GM12878 (cell line): ENCODE measurements around the gene AP3B2. TPM values are rescaled to one million over a fixed set of nuclear protein-coding genes. Genes with fewer than 3 reads are reported as not detected.

Experiments
- BHLHE40 ChIP-seq, 2 experiments: fragments of 450-650 bp in 1 of 2; IDR thresholded peaks; 2 replicates each; pipeline ENCODE4 v1.6.1; 2011 to 2017; ENCODE audit warnings: low read depth in 2 of 2, borderline replicate concordance in 1 of 2, improper control_type of control experiment in 1 of 2, low read length in 1 of 2, mild to moderate bottlenecking in 1 of 2
- CREM ChIP-seq: IDR thresholded peaks from 2 replicates; pipeline ENCODE4 v1.6.1; 2014; ENCODE audit warnings: antibody characterized with exemption, low read depth
- GABPA ChIP-seq: IDR thresholded peaks from 2 replicates; pipeline ENCODE4 v1.6.1; 2014; ENCODE audit warnings: antibody characterized with exemption, low read depth, mild to moderate bottlenecking, inconsistent platforms
- MEF2B ChIP-seq: fragments of 450-650 bp; IDR thresholded peaks from 2 replicates; pipeline ENCODE4 v1.6.1; 2018; ENCODE audit warnings: mild to moderate bottlenecking, moderate library complexity; ENCODE audit not compliant: partially characterized antibody, poor library complexity, severe bottlenecking
- POLR2A ChIP-seq: IDR thresholded peaks from 2 replicates; pipeline ENCODE4 v1.6.1; 2011; ENCODE audit warnings: low read depth, mild to moderate bottlenecking, low read length
- RB1 ChIP-seq: fragments of 450-650 bp; formaldehyde crosslinking; IDR thresholded peaks from 2 replicates; pipeline ENCODE4 v1.6.1; 2017; ENCODE audit warnings: mild to moderate bottlenecking, borderline replicate concordance
- RUNX3 ChIP-seq: IDR thresholded peaks from 2 replicates; pipeline ENCODE4 v1.6.1; 2012; ENCODE audit warnings: low read length, inconsistent platforms
- SIX5 ChIP-seq: IDR thresholded peaks from 2 replicates; pipeline ENCODE4 v1.6.1; 2011; ENCODE audit warnings: mild to moderate bottlenecking, low read depth, low read length, moderate library complexity; ENCODE audit not compliant: severe bottlenecking
- SMAD5 ChIP-seq: IDR thresholded peaks from 2 replicates; pipeline ENCODE4 v1.6.1; 2016; ENCODE audit warnings: antibody characterized with exemption, low read depth
- STAT3 ChIP-seq: IDR thresholded peaks from 2 replicates; pipeline ENCODE4 v1.6.1; 2011; ENCODE audit warnings: low read depth, low read length, improper control_type of control experiment
- polyA plus RNA-seq, 11 experiments: library from polyadenylated mRNA; depleted of rRNA in 4 of 11; unstranded in 6 of 11; stranded (reverse) in 5 of 11; fragments of >200 nt; fragmentation: Nextera tagmentation in 4 of 11; fragmentation: Illumina TruSeq in 1 of 11; extraction: Ambion mirVana in 4 of 11; extraction: Trizol in 1 of 11; gene quantifications; 1 replicate in 1 of 11; 2 replicates in 10 of 11; pipeline versions ENCODE4 v1.2.1 to v1.2.3, GENCODE V29; 2011 to 2016; ENCODE audit warnings: inconsistent platforms in 2 of 11, missing spikeins in 2 of 11, low read depth in 1 of 11
- total RNA-seq, 4 experiments: library from RNA; depleted of rRNA in 3 of 4; stranded (reverse); fragments of >200 nt in 3 of 4; fragmentation: Illumina TruSeq in 1 of 4; extraction: Trizol in 1 of 4; gene quantifications; 2 replicates each; pipeline versions ENCODE4 v1.2.1 to v1.2.3, GENCODE V29; 2013 to 2021
- TF ChIP-seq, protein P1 (sequence below): fragments of 450-650 bp; IDR thresholded peaks from 2 replicates; pipeline ENCODE4 v1.6.1; 2018; ENCODE audit warnings: mild to moderate bottlenecking, low read depth, moderate library complexity; ENCODE audit not compliant: partially characterized antibody
- TF ChIP-seq, protein P2 (sequence below): fragments of 450-650 bp; IDR thresholded peaks from 2 replicates; pipeline ENCODE4 v1.6.1; 2017; ENCODE audit warnings: antibody characterized with exemption, mild to moderate bottlenecking, moderate library complexity
- TF ChIP-seq, protein P3 (sequence below): fragments of 450-650 bp; IDR thresholded peaks from 2 replicates; pipeline ENCODE4 v1.6.1; 2016; ENCODE audit warnings: mild to moderate bottlenecking
- TF ChIP-seq, protein P4 (sequence below): fragments of 450-650 bp; IDR thresholded peaks from 2 replicates; pipeline ENCODE4 v1.6.1; 2016; ENCODE audit warnings: mild to moderate bottlenecking, moderate library complexity, borderline replicate concordance
- TF ChIP-seq, protein P5 (sequence below): fragments of 450-650 bp; IDR thresholded peaks from 2 replicates; pipeline ENCODE4 v1.6.1; 2017; ENCODE audit warnings: borderline replicate concordance

The AP3B2 gene
- total and polyA plus RNA-seq, 10 of the 15 experiments (the other 5 are each of a cell fraction or from before 2014, with no cell fraction given) = not detected

DNA sequence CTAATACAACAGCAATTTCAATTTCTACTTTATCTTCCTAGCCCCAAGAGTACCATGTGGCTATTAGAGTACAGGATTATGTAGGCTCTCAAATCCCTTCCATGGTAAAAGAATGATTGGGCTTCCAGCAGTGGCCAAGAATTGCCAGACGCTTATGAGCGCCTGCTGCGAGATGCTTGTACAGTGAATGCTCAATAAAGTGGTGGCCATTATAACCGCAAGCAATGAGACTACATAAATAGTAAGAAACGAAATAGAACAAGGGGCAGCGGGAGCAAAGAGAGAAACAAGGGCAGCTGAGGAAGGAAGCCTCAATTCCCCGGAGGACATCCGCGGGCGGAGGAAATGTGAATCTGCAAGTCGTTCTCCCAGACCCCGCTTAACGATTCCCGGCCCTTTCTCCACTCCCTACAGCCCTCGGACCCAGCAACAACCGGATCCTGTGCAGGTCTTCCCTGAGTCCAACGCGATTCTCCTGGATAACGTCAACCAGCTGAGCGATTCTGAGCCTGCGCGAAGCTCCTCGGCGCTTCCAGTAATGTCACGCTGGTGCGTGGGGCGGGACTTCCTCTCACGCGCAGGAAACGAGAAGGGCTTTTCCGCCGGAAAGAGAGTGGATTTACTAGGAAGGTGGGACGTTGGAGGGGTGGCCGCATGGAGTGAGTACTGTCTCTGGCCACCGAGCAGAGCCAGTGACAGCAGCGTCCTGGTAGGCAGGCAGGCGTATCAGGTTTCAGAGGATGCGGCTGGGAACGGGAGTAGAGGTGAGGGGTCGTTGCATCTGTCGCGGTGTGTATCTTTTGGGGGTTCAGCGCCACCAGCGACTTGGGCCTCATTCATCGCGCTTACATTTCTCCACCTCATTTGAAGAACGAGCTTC is 40.5 kb upstream of the AP3B2 start (continued):
- TF ChIP-seq, protein P1, sequence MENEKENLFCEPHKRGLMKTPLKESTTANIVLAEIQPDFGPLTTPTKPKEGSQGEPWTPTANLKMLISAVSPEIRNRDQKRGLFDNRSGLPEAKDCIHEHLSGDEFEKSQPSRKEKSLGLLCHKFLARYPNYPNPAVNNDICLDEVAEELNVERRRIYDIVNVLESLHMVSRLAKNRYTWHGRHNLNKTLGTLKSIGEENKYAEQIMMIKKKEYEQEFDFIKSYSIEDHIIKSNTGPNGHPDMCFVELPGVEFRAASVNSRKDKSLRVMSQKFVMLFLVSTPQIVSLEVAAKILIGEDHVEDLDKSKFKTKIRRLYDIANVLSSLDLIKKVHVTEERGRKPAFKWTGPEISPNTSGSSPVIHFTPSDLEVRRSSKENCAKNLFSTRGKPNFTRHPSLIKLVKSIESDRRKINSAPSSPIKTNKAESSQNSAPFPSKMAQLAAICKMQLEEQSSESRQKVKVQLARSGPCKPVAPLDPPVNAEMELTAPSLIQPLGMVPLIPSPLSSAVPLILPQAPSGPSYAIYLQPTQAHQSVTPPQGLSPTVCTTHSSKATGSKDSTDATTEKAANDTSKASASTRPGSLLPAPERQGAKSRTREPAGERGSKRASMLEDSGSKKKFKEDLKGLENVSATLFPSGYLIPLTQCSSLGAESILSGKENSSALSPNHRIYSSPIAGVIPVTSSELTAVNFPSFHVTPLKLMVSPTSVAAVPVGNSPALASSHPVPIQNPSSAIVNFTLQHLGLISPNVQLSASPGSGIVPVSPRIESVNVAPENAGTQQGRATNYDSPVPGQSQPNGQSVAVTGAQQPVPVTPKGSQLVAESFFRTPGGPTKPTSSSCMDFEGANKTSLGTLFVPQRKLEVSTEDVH = peak; percentile 55
- TF ChIP-seq STAT3 (no peak), CREM (peak; percentile 55), MEF2B (peak; percentile 67), BHLHE40 (IDR thresholded peaks at IDR 0.05; ENCODE audit: borderline replicate concordance in 1 of 2, low read depth in 2 of 2, low read length in 1 of 2) (peak; percentile 56 to 74), RUNX3 (peak; percentile 51; the same call in 1 of the 2 replicates), GABPA (peak; percentile 96), SMAD5 (peak; percentile 92), POLR2A (peak; percentile 96), SIX5 (no peak), RB1 (no peak)
- TF ChIP-seq, protein P2, sequence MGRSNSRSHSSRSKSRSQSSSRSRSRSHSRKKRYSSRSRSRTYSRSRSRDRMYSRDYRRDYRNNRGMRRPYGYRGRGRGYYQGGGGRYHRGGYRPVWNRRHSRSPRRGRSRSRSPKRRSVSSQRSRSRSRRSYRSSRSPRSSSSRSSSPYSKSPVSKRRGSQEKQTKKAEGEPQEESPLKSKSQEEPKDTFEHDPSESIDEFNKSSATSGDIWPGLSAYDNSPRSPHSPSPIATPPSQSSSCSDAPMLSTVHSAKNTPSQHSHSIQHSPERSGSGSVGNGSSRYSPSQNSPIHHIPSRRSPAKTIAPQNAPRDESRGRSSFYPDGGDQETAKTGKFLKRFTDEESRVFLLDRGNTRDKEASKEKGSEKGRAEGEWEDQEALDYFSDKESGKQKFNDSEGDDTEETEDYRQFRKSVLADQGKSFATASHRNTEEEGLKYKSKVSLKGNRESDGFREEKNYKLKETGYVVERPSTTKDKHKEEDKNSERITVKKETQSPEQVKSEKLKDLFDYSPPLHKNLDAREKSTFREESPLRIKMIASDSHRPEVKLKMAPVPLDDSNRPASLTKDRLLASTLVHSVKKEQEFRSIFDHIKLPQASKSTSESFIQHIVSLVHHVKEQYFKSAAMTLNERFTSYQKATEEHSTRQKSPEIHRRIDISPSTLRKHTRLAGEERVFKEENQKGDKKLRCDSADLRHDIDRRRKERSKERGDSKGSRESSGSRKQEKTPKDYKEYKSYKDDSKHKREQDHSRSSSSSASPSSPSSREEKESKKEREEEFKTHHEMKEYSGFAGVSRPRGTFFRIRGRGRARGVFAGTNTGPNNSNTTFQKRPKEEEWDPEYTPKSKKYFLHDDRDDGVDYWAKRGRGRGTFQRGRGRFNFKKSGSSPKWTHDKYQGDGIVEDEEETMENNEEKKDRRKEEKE = no peak
- TF ChIP-seq, protein P3, sequence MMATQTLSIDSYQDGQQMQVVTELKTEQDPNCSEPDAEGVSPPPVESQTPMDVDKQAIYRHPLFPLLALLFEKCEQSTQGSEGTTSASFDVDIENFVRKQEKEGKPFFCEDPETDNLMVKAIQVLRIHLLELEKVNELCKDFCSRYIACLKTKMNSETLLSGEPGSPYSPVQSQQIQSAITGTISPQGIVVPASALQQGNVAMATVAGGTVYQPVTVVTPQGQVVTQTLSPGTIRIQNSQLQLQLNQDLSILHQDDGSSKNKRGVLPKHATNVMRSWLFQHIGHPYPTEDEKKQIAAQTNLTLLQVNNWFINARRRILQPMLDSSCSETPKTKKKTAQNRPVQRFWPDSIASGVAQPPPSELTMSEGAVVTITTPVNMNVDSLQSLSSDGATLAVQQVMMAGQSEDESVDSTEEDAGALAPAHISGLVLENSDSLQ = peak; percentile 66
- TF ChIP-seq, protein P4, sequence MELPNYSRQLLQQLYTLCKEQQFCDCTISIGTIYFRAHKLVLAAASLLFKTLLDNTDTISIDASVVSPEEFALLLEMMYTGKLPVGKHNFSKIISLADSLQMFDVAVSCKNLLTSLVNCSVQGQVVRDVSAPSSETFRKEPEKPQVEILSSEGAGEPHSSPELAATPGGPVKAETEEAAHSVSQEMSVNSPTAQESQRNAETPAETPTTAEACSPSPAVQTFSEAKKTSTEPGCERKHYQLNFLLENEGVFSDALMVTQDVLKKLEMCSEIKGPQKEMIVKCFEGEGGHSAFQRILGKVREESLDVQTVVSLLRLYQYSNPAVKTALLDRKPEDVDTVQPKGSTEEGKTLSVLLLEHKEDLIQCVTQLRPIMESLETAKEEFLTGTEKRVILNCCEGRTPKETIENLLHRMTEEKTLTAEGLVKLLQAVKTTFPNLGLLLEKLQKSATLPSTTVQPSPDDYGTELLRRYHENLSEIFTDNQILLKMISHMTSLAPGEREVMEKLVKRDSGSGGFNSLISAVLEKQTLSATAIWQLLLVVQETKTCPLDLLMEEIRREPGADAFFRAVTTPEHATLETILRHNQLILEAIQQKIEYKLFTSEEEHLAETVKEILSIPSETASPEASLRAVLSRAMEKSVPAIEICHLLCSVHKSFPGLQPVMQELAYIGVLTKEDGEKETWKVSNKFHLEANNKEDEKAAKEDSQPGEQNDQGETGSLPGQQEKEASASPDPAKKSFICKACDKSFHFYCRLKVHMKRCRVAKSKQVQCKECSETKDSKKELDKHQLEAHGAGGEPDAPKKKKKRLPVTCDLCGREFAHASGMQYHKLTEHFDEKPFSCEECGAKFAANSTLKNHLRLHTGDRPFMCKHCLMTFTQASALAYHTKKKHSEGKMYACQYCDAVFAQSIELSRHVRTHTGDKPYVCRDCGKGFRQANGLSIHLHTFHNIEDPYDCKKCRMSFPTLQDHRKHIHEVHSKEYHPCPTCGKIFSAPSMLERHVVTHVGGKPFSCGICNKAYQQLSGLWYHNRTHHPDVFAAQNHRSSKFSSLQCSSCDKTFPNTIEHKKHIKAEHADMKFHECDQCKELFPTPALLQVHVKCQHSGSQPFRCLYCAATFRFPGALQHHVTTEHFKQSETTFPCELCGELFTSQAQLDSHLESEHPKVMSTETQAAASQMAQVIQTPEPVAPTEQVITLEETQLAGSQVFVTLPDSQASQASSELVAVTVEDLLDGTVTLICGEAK = peak; percentile 94
- TF ChIP-seq, protein P5, sequence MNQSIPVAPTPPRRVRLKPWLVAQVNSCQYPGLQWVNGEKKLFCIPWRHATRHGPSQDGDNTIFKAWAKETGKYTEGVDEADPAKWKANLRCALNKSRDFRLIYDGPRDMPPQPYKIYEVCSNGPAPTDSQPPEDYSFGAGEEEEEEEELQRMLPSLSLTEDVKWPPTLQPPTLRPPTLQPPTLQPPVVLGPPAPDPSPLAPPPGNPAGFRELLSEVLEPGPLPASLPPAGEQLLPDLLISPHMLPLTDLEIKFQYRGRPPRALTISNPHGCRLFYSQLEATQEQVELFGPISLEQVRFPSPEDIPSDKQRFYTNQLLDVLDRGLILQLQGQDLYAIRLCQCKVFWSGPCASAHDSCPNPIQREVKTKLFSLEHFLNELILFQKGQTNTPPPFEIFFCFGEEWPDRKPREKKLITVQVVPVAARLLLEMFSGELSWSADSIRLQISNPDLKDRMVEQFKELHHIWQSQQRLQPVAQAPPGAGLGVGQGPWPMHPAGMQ = no peak
